Measurements from ENCODE around the gene ENDOG. TPM values are rescaled to one million over a fixed set of nuclear protein-coding genes. Genes with fewer than 3 reads are reported as not detected.

ENDOG gene
- total RNA-seq (2022; extraction: Qiagen RNA extraction; ENCODE audit: low read depth), result 18.0 to 35.4 TPM (median 30.6 TPM) in 5 replicates

DNA sequence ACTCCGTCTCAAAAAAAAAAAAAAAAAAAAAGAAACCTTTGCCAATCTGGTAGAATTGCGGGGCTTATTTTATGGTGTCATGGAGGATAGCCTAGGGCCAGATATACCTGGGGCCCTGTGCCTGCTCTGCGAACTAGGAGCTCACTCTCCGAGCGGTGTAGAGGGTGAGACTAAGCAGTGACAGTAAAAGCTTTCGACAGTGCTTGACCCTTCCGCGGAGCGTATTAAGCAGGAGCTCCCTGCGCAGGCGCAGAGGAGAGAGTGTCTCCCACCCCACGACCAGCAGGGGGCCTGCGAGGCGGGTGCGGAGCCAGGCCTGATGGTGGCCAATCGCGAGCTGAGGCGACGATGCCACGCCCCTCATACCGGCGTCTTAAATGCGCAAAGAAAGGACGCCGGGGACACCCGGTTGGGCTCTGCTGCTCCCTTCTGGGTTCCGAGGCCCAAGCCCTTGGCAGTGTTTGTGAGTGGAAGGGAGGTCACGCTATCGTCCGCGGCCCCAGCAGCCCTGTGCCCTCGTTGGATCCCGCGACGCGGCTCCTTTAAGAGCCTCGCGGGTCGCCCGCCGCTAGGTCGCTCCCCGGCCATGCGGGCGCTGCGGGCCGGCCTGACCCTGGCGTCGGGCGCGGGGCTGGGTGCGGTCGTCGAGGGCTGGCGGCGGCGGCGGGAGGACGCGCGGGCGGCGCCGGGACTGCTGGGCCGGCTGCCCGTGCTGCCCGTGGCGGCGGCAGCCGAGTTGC is at the start of gene ENDOG:
Gene ENDOG (plus strand): TSS at position 402 of the 740 bp plus-strand sequence. CDS start 185 bp downstream, at position 587.

DNA sequence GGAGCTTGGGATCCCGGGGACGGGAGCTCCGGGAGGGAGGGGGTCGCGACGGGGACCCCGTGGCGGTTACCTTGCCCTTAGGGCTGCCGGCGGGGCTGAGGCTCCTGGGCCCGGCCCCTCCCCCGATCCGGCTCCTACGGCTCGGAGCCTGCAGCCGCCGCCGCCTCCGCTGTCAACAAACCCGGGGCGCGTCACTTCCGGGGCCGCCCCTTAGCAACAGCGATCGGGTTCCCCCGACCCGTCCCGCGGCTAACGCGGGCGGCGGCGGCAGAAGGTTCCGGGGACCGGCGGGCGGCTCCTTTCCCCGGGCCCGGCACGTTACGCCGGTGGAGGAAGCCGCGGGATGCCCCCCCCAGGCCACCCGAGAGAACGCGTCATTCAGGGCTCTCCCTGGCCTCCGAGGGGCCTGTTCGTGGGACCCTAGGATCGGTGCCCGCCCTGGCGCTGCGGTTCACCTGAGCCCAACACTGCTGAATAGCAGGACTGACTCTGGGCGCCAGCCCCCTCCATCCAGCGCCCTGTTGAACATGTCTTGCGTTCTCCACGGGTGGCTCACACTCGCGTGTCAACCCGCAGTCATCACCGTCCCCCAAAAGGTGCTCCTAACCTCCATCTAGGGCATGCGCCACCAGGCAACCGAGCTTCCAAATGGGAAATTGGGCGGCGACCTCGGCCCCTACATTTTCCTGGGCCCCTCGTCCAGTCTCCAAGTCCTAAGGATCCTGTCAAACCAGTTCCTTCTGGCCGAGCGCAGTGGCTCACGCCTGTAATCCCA is 46.4 kb upstream of the ENDOG start, which contains the start of gene ZER1:
Gene ZER1 (minus strand): TSS at position 183 of the 775 bp plus-strand sequence. CDS start 16,362 bp downstream, outside the sequence.

DNA sequence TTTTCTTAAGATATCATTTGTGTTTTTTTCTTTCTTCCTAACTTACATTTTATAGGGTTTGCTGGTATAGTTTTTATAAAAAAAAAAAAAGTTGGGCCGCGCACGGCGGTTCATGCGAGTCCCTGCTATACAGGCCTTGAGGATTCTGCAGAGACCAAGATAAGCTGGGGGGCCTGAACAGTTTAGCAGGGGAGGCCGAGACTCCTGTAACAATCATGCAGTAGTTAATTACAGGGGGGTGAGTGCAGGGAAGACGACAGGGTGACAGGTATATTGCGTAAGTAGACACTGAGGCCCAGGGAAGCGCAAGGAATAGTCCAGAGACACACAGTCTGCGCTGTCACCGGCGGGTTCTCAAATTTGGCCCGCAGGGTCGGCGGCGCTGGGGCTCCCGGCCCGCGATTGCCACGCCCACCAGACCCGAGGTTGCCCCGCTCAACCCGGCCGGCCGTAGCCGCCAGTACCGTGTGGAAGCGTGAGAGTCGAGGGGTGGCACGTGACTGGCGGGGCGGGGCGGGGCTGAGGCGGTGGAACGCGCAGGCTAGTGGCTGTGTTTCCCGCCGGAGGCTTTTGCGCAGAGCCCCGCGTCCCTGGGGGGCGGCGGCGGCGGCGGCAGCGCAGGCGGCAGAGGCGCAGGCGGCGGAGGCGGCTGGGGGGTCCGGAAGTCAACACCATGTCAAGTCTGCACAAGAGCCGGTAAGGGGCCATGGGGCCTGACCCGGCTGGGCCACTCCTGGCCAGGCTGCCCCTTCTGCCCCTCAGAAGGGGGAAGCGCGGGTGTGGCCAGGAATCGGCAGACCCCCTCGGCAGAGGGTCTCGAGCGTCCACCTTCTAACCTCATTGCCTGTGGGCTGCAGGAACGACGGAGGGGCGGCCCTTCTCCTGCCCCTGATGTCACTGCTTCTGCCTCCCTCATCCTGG is 31.4 kb upstream of the ENDOG start, which contains the start of gene TBC1D13:
Gene TBC1D13 (plus strand): TSS at position 573 of the 921 bp plus-strand sequence. CDS start 101 bp downstream, at position 674.

DNA sequence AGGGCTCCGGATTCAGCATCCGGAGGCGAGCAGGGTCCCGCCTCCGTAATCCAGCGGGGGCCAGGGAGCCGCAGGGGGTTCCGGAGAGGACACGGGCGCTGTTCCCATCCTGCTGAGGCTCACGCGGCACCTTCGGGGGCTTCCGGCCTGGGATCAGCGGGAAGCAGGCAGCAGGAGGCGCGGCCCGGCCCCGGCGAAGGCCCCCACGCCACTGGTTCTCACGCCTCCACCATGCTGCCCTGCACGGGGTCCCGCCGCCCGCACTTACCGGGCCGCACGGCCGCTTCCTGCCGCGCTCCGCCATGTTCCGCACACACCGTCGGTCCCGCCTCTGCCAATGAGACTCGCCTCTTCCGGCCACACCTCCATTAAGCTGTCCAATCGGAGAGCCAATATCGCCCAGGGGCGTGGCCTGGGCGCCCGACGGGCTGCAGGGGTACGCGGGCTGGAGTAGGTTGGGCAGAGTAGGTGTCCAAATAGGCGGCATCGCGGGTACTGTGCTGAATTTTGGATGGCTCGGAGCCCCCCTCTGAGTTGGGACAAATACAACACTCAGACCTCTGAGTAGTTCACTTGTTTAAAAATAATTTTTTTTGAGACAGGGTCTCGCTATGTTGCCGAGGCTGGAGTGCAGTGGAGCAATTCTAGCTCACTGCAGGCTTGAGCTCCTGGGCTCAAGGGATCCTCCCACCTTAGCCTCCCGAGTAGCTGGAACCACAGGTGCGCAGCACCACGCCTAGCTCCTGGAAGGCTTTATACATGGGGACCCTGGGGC is 11.4 kb downstream of the ENDOG start, which contains the start of gene SPOUT1:
Gene SPOUT1 (minus strand): TSS at position 318 of the 775 bp plus-strand sequence. CDS start 14 bp downstream, at position 304.

Other genes starting within 250 kb of the ENDOG start
- 98.2 to 144 TPM (median 134 TPM) in 5 replicates for gene DYNC2I2, start 161.7 kb upstream of the ENDOG start, total RNA-seq (2022; extraction: Qiagen RNA extraction; ENCODE audit: low read depth)
- 403 to 440 TPM (median 413 TPM) in 5 replicates for gene SET, start 129.3 kb upstream of the ENDOG start, total RNA-seq (2022; extraction: Qiagen RNA extraction; ENCODE audit: low read depth)
- gene PKN3, start 116.0 kb upstream of the ENDOG start, total RNA-seq (2022; extraction: Qiagen RNA extraction; ENCODE audit: low read depth), result 13.4 to 17.1 TPM (median 14.7 TPM) in 5 replicates
- 71.9 to 93.4 TPM (median 92.8 TPM) in 5 replicates for gene ZDHHC12, start 94.4 kb upstream of the ENDOG start, total RNA-seq (2022; extraction: Qiagen RNA extraction; ENCODE audit: low read depth)
- 11.4 to 16.4 TPM (median 15.2 TPM) in 5 replicates for gene ZER1, start 46.6 kb upstream of the ENDOG start, total RNA-seq (2022; extraction: Qiagen RNA extraction; ENCODE audit: low read depth)
- gene TBC1D13, start 31.2 kb upstream of the ENDOG start, total RNA-seq (2022; extraction: Qiagen RNA extraction; ENCODE audit: low read depth), result 17.8 to 20.8 TPM (median 19.9 TPM) in 5 replicates
- gene SPOUT1, start 11.3 kb downstream of the ENDOG start, total RNA-seq (2022; extraction: Qiagen RNA extraction; ENCODE audit: low read depth), result 18.2 to 48.5 TPM (median 40.7 TPM) in 5 replicates
- gene KYAT1, start 63.5 kb downstream of the ENDOG start, total RNA-seq (2022; extraction: Qiagen RNA extraction; ENCODE audit: low read depth), result 9.6 to 12.9 TPM (median 11.2 TPM) in 5 replicates
- 78.7 to 100 TPM (median 97.4 TPM) in 5 replicates for gene LRRC8A, start 63.6 kb downstream of the ENDOG start, total RNA-seq (2022; extraction: Qiagen RNA extraction; ENCODE audit: low read depth)
- gene PHYHD1, start 102.5 kb downstream of the ENDOG start, total RNA-seq (2022; extraction: Qiagen RNA extraction; ENCODE audit: low read depth), result 0.48 TPM in 1 of 5 replicates, not detected in the others
- 33.4 to 41.3 TPM (median 36.7 TPM) in 5 replicates for gene DOLK, start 129.1 kb downstream of the ENDOG start, total RNA-seq (2022; extraction: Qiagen RNA extraction; ENCODE audit: low read depth)
- 37.0 to 45.2 TPM (median 38.9 TPM) in 5 replicates for gene NUP188, start 129.2 kb downstream of the ENDOG start, total RNA-seq (2022; extraction: Qiagen RNA extraction; ENCODE audit: low read depth)
- gene SH3GLB2, start 209.8 kb downstream of the ENDOG start, total RNA-seq (2022; extraction: Qiagen RNA extraction; ENCODE audit: low read depth), result 33.8 to 53.5 TPM (median 49.7 TPM) in 5 replicates
- gene MIGA2, start 218.1 kb downstream of the ENDOG start, total RNA-seq (2022; extraction: Qiagen RNA extraction; ENCODE audit: low read depth), result 13.3 to 15.5 TPM (median 13.5 TPM) in 5 replicates

All from A549 treated with GW870086 at 1 μM for 4 hours (cell line).